ENCODE data around the gene GBX1.

DNA sequence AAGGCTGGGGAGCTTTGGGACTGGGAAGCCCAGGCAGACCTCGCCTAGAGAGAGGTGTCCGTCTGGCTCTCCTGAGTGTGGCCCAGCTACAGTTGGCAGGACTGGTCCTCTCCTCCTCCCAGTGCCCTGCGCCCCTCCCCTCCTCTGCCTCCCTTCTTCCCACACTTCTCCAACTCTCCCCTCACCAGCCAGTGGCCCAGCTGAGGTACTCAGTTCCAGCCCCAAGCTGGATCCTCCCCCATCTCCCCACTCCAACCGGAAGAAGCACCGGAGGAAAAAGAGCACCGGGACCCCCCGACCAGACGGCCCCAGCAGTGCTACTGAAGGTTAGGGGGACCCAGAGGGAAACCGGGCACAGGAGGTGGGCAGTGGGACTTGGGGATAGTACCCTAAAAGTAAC lies 27.7 kb downstream of the GBX1 start:
- TF ChIP-seq POLR2A (IDR thresholded peaks at IDR 0.05), result no peak
- TF ChIP-seq, protein P1, sequence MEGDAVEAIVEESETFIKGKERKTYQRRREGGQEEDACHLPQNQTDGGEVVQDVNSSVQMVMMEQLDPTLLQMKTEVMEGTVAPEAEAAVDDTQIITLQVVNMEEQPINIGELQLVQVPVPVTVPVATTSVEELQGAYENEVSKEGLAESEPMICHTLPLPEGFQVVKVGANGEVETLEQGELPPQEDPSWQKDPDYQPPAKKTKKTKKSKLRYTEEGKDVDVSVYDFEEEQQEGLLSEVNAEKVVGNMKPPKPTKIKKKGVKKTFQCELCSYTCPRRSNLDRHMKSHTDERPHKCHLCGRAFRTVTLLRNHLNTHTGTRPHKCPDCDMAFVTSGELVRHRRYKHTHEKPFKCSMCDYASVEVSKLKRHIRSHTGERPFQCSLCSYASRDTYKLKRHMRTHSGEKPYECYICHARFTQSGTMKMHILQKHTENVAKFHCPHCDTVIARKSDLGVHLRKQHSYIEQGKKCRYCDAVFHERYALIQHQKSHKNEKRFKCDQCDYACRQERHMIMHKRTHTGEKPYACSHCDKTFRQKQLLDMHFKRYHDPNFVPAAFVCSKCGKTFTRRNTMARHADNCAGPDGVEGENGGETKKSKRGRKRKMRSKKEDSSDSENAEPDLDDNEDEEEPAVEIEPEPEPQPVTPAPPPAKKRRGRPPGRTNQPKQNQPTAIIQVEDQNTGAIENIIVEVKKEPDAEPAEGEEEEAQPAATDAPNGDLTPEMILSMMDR (IDR thresholded peaks at IDR 0.05), result no peak

Measured in heart left ventricle (tissue), 13 donors.